HG02642 (cell line): ENCODE results near the gene EPHB6.

Experiments used
- ATAC-seq: cut with Tn5 transposase; IDR thresholded peaks from one replicate; pipeline ENCODE4 v1.9.1; 2021; ENCODE audit warnings: mild to moderate bottlenecking; ENCODE audit not compliant: unreplicated experiment, poor library complexity

EPHB6 gene

DNA sequence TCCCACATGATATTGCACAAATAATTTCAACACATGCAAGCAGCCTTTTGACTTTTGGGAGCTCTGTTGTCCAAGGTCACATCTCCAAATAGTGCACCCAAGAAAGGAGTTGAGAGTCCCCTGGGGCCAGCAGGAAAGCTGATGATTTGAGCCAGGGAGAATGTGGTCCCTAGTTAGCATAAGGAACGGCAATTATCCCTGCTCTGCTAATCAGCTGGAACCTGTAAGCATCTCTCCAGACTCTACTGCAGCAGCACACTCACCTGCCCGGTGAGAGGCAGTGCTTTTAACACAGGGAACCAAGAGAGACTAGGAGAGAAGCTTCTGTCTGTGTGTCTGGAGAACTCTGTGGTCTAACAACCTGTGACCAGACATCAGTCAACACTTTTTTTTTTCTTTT lies 61.6 kb downstream of the EPHB6 start:
- no peak for ATAC-seq

DNA sequence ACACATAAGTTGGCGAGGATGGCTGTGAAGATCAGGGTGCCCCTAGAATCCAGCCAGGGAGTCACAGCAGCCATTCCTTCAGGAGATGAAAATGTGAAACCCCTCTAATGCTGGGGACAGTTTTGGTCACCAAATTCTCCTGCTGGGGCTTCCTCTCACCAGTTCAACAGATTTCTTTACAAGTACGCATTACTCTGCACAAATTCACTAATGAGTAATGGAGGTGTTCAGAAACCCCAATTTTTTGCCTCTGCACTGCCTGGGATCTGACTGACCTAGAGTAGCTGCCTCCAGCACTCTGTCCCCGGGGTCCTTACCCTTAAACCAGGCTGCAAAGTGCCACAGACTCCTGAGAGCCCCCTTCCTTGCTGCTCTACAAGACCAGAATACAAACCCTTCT lies 62.6 kb downstream of the EPHB6 start:
- ATAC-seq, result no peak

DNA sequence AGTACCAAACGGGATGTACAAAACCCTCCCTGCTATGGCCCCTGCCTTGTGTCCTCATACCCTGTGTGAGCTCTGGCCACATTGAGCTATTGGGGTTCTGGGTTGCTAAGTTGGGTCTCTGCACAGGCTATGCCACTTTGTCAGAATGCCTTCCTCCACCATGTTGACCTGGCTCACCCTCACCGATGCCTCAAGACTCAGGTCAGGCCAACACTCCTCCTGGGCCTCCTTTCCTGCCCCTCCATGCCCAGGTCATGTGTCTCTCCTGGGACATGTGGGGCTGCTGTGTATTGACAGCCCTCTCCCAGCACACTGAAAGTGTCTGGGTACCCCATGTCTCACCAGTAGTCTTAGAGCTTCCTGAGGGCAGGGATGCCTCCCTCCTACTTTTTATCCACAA lies 64.0 kb downstream of the EPHB6 start:
- no peak for ATAC-seq

DNA sequence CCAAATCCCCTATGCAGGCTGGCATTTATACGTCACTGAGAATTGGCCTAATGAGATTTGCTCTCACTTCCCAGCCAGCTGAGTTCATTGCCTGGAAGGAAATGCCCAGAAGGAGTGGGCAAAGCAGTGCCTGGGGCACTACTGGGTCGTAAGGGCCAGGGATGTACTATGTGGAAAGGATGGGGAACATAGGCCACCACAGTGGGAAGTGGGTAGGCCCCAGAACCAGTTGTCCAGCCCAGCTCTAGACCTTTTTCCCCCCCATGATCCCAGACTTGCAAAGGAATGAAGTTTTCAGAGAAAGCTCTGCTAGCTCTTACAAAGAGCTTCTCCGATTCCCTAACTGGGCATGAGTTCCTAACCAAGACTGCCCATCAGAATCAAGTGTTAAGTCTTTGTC lies 64.8 kb downstream of the EPHB6 start:
- no peak for ATAC-seq
